ENCODE results near the gene CPZ. TPM values are rescaled to one million over a fixed set of nuclear protein-coding genes. Genes with fewer than 3 reads are reported as not detected.

Gene CPZ
- polyA plus RNA-seq, 1 donor (not counting 4 experiments of a cell fraction or from before 2014, with no cell fraction given): not detected

DNA sequence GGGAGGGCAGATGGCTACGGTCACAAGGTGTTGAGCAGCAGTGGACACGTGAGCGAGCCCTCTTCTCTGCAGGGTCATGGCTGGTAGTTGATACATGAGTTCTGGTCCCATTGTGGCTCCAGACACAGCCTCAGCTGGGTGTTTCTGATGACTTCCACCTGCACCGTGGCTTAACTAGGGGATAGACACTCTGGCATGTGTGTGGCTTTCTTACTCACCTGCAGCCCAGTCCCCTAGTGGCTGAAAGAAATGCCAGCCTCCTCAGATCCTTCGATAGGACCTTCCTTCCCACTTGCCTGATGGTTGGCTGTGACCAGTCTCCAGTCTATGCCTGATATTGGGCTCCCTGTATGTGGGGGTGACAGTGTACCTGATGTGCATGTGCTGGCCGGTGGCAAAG is 7.4 kb upstream of the CPZ start:
- H3K4me2 ChIP-seq (ENCODE audit: control insufficient read depth, extremely low read depth, insufficient read depth, low read depth, low read length): no peak overlapping the region
- no peaks in the 10 kb centered on the region for H3K36me3 ChIP-seq (ENCODE audit: control insufficient read depth in 2 of 2, extremely low read depth in 1 of 2, insufficient read depth in 2 of 2, low read length in 2 of 2)
- no peaks in the 10 kb centered on the region for H3K9me1 ChIP-seq (ENCODE audit: control insufficient read depth, extremely low read depth, insufficient read depth, low read length)
- H3K27ac ChIP-seq (ENCODE audit: control insufficient read depth, insufficient read depth, low read length): no peak overlapping the region
- H3K4me1 ChIP-seq (ENCODE audit: control insufficient read depth, extremely low read depth, insufficient read depth, low read length): no peaks in the 10 kb centered on the region
- no peak overlapping the region for H2AFZ ChIP-seq (ENCODE audit: control insufficient read depth, low read length)
- no peak for TF ChIP-seq EZH2 (IDR thresholded peaks at IDR 0.05; ENCODE audit: low read length)
- TF ChIP-seq, protein P1, sequence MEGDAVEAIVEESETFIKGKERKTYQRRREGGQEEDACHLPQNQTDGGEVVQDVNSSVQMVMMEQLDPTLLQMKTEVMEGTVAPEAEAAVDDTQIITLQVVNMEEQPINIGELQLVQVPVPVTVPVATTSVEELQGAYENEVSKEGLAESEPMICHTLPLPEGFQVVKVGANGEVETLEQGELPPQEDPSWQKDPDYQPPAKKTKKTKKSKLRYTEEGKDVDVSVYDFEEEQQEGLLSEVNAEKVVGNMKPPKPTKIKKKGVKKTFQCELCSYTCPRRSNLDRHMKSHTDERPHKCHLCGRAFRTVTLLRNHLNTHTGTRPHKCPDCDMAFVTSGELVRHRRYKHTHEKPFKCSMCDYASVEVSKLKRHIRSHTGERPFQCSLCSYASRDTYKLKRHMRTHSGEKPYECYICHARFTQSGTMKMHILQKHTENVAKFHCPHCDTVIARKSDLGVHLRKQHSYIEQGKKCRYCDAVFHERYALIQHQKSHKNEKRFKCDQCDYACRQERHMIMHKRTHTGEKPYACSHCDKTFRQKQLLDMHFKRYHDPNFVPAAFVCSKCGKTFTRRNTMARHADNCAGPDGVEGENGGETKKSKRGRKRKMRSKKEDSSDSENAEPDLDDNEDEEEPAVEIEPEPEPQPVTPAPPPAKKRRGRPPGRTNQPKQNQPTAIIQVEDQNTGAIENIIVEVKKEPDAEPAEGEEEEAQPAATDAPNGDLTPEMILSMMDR (optimal IDR thresholded peaks at IDR 0.05 in 1 of 3, IDR thresholded peaks at IDR 0.05 in 1 of 3, conservative IDR thresholded peaks at IDR 0.05 in 1 of 3; ENCODE audit: extremely low read depth in 1 of 3, insufficient read depth in 2 of 3, low read length in 3 of 3): peak in 2 of 3 experiments; percentile 26 to 51
- no peaks in the 10 kb centered on the region for H4K20me1 ChIP-seq (ENCODE audit: control insufficient read depth, extremely low read depth, insufficient read depth, low read length)
- dilution Hi-C loops (cut with MboI; ENCODE audit: extremely low pct_ligation_motif_present, low sequenced_read_pairs): no loop called here
- H3K79me2 ChIP-seq (ENCODE audit: control insufficient read depth, insufficient read depth, low read length): no peaks in the 10 kb centered on the region
- no peak overlapping the region for H3K9ac ChIP-seq (ENCODE audit: control insufficient read depth, extremely low read depth, insufficient read depth, low read length)
- no peak overlapping the region for H3K4me3 ChIP-seq (ENCODE audit: control insufficient read depth in 2 of 3, extremely low read depth in 1 of 3, insufficient read depth in 2 of 3, low read depth in 1 of 3, low read length in 3 of 3)
- H3K9me3 ChIP-seq (ENCODE audit: control insufficient read depth, low read depth, low read length): no peaks in the 10 kb centered on the region
- FAIRE-seq (no peak), DNase-seq (ENCODE audit: low read depth, low spot score) (no peak)
- H3K27me3 ChIP-seq (ENCODE audit: control insufficient read depth, extremely low read depth, insufficient read depth, low read length): peaks cover 11% of the 10 kb centered on the region

DNA sequence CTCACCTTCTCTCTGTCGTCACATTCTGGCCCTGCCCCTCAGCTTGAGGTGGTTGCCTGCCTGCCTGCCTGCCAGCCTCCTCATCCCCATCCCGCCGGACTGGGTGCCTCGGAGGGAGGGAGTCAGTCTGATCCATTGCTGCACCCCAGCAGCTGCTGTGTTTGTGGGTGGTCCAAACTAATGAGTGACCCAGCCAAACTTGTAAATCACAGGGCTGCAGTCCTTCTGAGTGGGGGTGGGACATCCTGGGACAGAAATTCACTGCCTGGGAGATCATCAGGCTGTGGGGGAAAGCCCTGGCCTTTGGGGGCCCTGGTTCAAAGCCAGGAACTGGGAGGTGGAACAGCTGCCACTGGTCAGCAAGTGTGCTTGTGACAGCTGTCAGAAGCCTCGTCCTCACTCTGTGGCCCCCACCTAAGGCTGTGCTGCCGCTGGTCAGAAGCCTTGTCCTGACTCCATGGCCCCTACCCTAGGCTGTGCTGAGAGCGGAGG is 6.8 kb upstream of the CPZ start:
- no peak overlapping the region for H3K9ac ChIP-seq (ENCODE audit: control insufficient read depth, extremely low read depth, insufficient read depth, low read length)
- no peak for DNase-seq (ENCODE audit: low read depth, low spot score)
- H2AFZ ChIP-seq (ENCODE audit: control insufficient read depth, low read length): no peak overlapping the region
- H4K20me1 ChIP-seq (ENCODE audit: control insufficient read depth, extremely low read depth, insufficient read depth, low read length): no peaks in the 10 kb centered on the region
- H3K9me3 ChIP-seq (ENCODE audit: control insufficient read depth, low read depth, low read length): no peaks in the 10 kb centered on the region
- no peak overlapping the region for H3K27ac ChIP-seq (ENCODE audit: control insufficient read depth, insufficient read depth, low read length)
- dilution Hi-C loops (cut with MboI; ENCODE audit: extremely low pct_ligation_motif_present, low sequenced_read_pairs): no loop called here
- no peaks in the 10 kb centered on the region for H3K9me1 ChIP-seq (ENCODE audit: control insufficient read depth, extremely low read depth, insufficient read depth, low read length)
- no peaks in the 10 kb centered on the region for H3K79me2 ChIP-seq (ENCODE audit: control insufficient read depth, insufficient read depth, low read length)
- no peak for FAIRE-seq
- no peaks in the 10 kb centered on the region for H3K4me1 ChIP-seq (ENCODE audit: control insufficient read depth, extremely low read depth, insufficient read depth, low read length)
- H3K4me2 ChIP-seq (ENCODE audit: control insufficient read depth, extremely low read depth, insufficient read depth, low read depth, low read length): no peak overlapping the region
- peaks cover 11% of the 10 kb centered on the region for H3K27me3 ChIP-seq (ENCODE audit: control insufficient read depth, extremely low read depth, insufficient read depth, low read length)
- H3K4me3 ChIP-seq (ENCODE audit: control insufficient read depth in 2 of 3, extremely low read depth in 1 of 3, insufficient read depth in 2 of 3, low read depth in 1 of 3, low read length in 3 of 3): no peak overlapping the region
- no peaks in the 10 kb centered on the region for H3K36me3 ChIP-seq (ENCODE audit: control insufficient read depth in 2 of 2, extremely low read depth in 1 of 2, insufficient read depth in 2 of 2, low read length in 2 of 2)
- TF ChIP-seq EZH2 (IDR thresholded peaks at IDR 0.05; ENCODE audit: low read length): no peak
- TF ChIP-seq, protein P1 (optimal IDR thresholded peaks at IDR 0.05 in 1 of 3, IDR thresholded peaks at IDR 0.05 in 1 of 3, conservative IDR thresholded peaks at IDR 0.05 in 1 of 3; ENCODE audit: extremely low read depth in 1 of 3, insufficient read depth in 2 of 3, low read length in 3 of 3): no peak
